ENCODE data around the gene ARL2.

DNA sequence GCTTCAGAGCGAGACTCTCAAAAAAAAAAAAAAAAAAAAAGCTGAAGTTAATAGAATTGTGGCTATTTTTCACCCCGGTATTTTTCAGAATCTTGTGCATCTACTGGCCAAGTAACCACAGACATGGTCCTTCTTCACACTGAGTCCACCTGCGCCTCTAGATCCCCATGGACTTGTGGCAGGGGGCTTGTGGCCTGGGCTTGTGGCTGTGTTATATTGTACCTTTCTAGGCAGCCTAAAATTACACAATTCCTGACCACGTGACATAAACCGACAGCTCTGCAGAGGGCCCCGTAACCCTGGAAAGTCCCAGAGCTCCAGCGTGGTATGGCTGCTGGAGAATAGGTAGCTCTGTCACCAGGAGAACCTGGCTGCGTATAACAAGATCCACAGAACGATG is 55.3 kb downstream of the ARL2 start:
- TF ChIP-seq ZNF266 (tag by site-specific recombination; IDR thresholded peaks at IDR 0.05; ENCODE audit: low read depth) (no peak), ZNF768 (tag by site-specific recombination; IDR thresholded peaks at IDR 0.05) (no peak)
